Tibial artery (tissue), 4 donors: ENCODE data around the gene GFM1.

Experiments used
- DNase-seq, 2 donors: peaks; one replicate each; pipeline ENCODE4 v3.0.0-alpha.2; 2019
- H3K27ac ChIP-seq, 2 donors: fragments of 200-600 bp; sonication (generic) in 1 of 2; 1 replicate in 1 of 2; 2 replicates in 1 of 2; pipeline ENCODE4 v1.5.1; 2018 to 2019; ENCODE audit warnings: mild to moderate bottlenecking in 1 of 2
- H3K27me3 ChIP-seq, 2 donors: fragments of 200-600 bp; sonication (generic) in 1 of 2; one replicate each; pipeline versions ENCODE4 v1.5.1 to v1.6.0; 2016 to 2019
- H3K36me3 ChIP-seq, 3 donors: fragments of 200-600 bp; sonication (generic) in 2 of 3; one replicate each; pipeline ENCODE4 v1.5.1; 2016 to 2019; ENCODE audit warnings: mild to moderate bottlenecking in 2 of 3
- H3K4me1 ChIP-seq, 4 donors: fragments of 200-600 bp; sonication (generic) in 2 of 4; 1 replicate in 3 of 4; 2 replicates in 1 of 4; pipeline ENCODE4 v1.5.1; 2016 to 2019
- H3K4me3 ChIP-seq, 2 donors: fragments of 200-600 bp; sonication (generic) in 1 of 2; 1 replicate in 1 of 2; 2 replicates in 1 of 2; pipeline ENCODE4 v1.5.1; 2018 to 2019; ENCODE audit warnings: mild to moderate bottlenecking in 2 of 2
- H3K9me3 ChIP-seq, 3 donors: fragments of 200-600 bp; sonication (generic) in 1 of 3; one replicate each; pipeline ENCODE4 v1.5.1; 2016 to 2019
- CTCF ChIP-seq, 2 experiments: fragments of 200-600 bp in 1 of 2; fragments of 450-650 bp in 1 of 2; IDR thresholded peaks; one replicate each; pipeline ENCODE4 v1.5.1; 2017 to 2019; ENCODE audit warnings: antibody characterized with exemption in 2 of 2, mild to moderate bottlenecking in 1 of 2, moderate library complexity in 1 of 2
- intact Hi-C: fragments of 100-400 bp; cut with DNase I; formaldehyde crosslinking; loops from one replicate; pipeline ENCODE4 v1.15.0; 2023; ENCODE audit warnings: low total_unique reads

The GFM1 gene

GRCh38 chr3:158651192-158651591 is 6.9 kb downstream of the GFM1 start:
- no peak for TF ChIP-seq CTCF (IDR thresholded peaks at IDR 0.05)
- no peak overlapping the region for H3K27ac ChIP-seq
- no peak overlapping the region for H3K4me3 ChIP-seq
- H3K36me3 ChIP-seq: peaks cover 22 to 59% (median 57%) of the 10 kb centered on the region in 3 donors
- H3K4me1 ChIP-seq: peaks cover 0 to 5% (median 3%) of the 10 kb centered on the region in 4 donors
- no peak for DNase-seq
- intact Hi-C loops: no loop called here
- no peaks in the 10 kb centered on the region for H3K9me3 ChIP-seq
- no peaks in the 10 kb centered on the region for H3K27me3 ChIP-seq

- Histone ChIP-seq H3K36me3 (peaks cover 28 to 64% (median 62%) of the 10 kb centered on the region in 3 donors), H3K4me1 (no peaks in the 10 kb centered on the region), H3K27me3 (no peaks in the 10 kb centered on the region), H3K9me3 (no peaks in the 10 kb centered on the region), H3K4me3 (no peak overlapping the region), H3K27ac (no peak overlapping the region)
- TF ChIP-seq CTCF (IDR thresholded peaks at IDR 0.05): no peak
- intact Hi-C loops: no loop called here
- DNase-seq: no peak
Observed at GRCh38 chr3:158652463-158652862, 8.1 kb downstream of the GFM1 start.

- Histone ChIP-seq H3K9me3 (no peaks in the 10 kb centered on the region), H3K27ac (no peak overlapping the region), H3K4me3 (no peak overlapping the region), H3K4me1 (no peaks in the 10 kb centered on the region), H3K36me3 (peaks cover 43 to 72% (median 64%) of the 10 kb centered on the region in 3 donors), H3K27me3 (no peaks in the 10 kb centered on the region)
- no peak for TF ChIP-seq CTCF (IDR thresholded peaks at IDR 0.05)
- intact Hi-C loops: no loop called here
- DNase-seq: no peak
Observed at GRCh38 chr3:158658889-158659288, 14.6 kb downstream of the GFM1 start.

GRCh38 chr3:158659454-158660237 is 15.3 kb downstream of the GFM1 start:
- Histone ChIP-seq H3K27me3 (no peaks in the 10 kb centered on the region), H3K4me3 (no peak overlapping the region), H3K4me1 (no peaks in the 10 kb centered on the region), H3K9me3 (no peaks in the 10 kb centered on the region), H3K27ac (no peak overlapping the region), H3K36me3 (peaks cover 44 to 72% (median 67%) of the 10 kb centered on the region in 3 donors)
- DNase-seq: peak in 1 of 2 donors; percentile 67
- peak; percentile 51 to 53 for TF ChIP-seq CTCF (IDR thresholded peaks at IDR 0.05)
- intact Hi-C loops: no loop called here

- DNase-seq: no peak
- H3K4me1 ChIP-seq: no peaks in the 10 kb centered on the region
- intact Hi-C loops: no loop called here
- TF ChIP-seq CTCF (IDR thresholded peaks at IDR 0.05): no peak
- H3K27me3 ChIP-seq: no peaks in the 10 kb centered on the region
- H3K9me3 ChIP-seq: no peaks in the 10 kb centered on the region
- no peak overlapping the region for H3K27ac ChIP-seq
- H3K36me3 ChIP-seq: peaks cover 48 to 72% (median 63%) of the 10 kb centered on the region in 3 donors
- H3K4me3 ChIP-seq: no peak overlapping the region
Observed at GRCh38 chr3:158660711-158661110, 16.4 kb downstream of the GFM1 start.
